C4-2B (cell line): ENCODE results near the gene OR8B8.

Source experiments
- CTCF ChIP-seq: fragments of 450-650 bp; conservative IDR thresholded peaks from 2 replicates; pipeline ENCODE4 v1.5.1; 2017; ENCODE audit warnings: mild to moderate bottlenecking
- ZFX ChIP-seq: fragments of 450-650 bp; IDR thresholded peaks from 2 replicates; pipeline ENCODE4 v1.6.1; 2017

GRCh38 chr11:124483422-124483821 lies 37.9 kb upstream of the OR8B8 start:
- TF ChIP-seq CTCF (no peak), ZFX (no peak)
